Ishikawa (cell line): ENCODE results near the gene NKD1.

Experiments
- CEBPB ChIP-seq: IDR thresholded peaks from 2 replicates; pipeline ENCODE4 v1.6.1; 2012
- CREB1 ChIP-seq: IDR thresholded peaks from 2 replicates; pipeline ENCODE4 v1.6.1; 2012; ENCODE audit warnings: low read depth
- EGR1 ChIP-seq: IDR thresholded peaks from 2 replicates; pipeline ENCODE4 v1.6.1; 2012
- EP300 ChIP-seq: IDR thresholded peaks from 2 replicates; pipeline ENCODE4 v1.6.1; 2012; ENCODE audit warnings: borderline replicate concordance
- FOXM1 ChIP-seq: IDR thresholded peaks from 2 replicates; pipeline ENCODE4 v1.6.1; 2012; ENCODE audit warnings: low read depth, borderline replicate concordance
- NFIC ChIP-seq: IDR thresholded peaks from 2 replicates; pipeline ENCODE4 v1.6.1; 2012
- RAD21 ChIP-seq: IDR thresholded peaks from 2 replicates; pipeline ENCODE4 v1.6.1; 2012; ENCODE audit warnings: low read depth
- TAF1 ChIP-seq: IDR thresholded peaks from 2 replicates; pipeline ENCODE4 v1.6.1; 2012; ENCODE audit warnings: low read depth, mild to moderate bottlenecking
- TCF12 ChIP-seq: IDR thresholded peaks from 2 replicates; pipeline ENCODE4 v1.6.1; 2012; ENCODE audit warnings: low read depth
- TEAD4 ChIP-seq: IDR thresholded peaks from 2 replicates; pipeline ENCODE4 v1.6.1; 2012
- YY1 ChIP-seq: IDR thresholded peaks from 2 replicates; pipeline ENCODE4 v1.6.1; 2012; ENCODE audit warnings: low read depth
- ZBTB7A ChIP-seq: IDR thresholded peaks from 2 replicates; pipeline ENCODE4 v1.6.1; 2012; ENCODE audit warnings: low read depth
- TF ChIP-seq, protein P1 (sequence below): IDR thresholded peaks from 2 replicates; pipeline ENCODE4 v1.6.1; 2012; ENCODE audit warnings: low read depth, mild to moderate bottlenecking
- TF ChIP-seq, protein P2 (sequence below): IDR thresholded peaks from 2 replicates; pipeline ENCODE4 v1.6.1; 2012
- TF ChIP-seq, protein P3 (sequence below): IDR thresholded peaks from 2 replicates; pipeline ENCODE4 v1.6.1; 2012

Gene NKD1

GRCh38 chr16:50538411-50539052, 9.7 kb upstream of the NKD1 start:
- no peak for TF ChIP-seq CEBPB
- TF ChIP-seq, protein P1, sequence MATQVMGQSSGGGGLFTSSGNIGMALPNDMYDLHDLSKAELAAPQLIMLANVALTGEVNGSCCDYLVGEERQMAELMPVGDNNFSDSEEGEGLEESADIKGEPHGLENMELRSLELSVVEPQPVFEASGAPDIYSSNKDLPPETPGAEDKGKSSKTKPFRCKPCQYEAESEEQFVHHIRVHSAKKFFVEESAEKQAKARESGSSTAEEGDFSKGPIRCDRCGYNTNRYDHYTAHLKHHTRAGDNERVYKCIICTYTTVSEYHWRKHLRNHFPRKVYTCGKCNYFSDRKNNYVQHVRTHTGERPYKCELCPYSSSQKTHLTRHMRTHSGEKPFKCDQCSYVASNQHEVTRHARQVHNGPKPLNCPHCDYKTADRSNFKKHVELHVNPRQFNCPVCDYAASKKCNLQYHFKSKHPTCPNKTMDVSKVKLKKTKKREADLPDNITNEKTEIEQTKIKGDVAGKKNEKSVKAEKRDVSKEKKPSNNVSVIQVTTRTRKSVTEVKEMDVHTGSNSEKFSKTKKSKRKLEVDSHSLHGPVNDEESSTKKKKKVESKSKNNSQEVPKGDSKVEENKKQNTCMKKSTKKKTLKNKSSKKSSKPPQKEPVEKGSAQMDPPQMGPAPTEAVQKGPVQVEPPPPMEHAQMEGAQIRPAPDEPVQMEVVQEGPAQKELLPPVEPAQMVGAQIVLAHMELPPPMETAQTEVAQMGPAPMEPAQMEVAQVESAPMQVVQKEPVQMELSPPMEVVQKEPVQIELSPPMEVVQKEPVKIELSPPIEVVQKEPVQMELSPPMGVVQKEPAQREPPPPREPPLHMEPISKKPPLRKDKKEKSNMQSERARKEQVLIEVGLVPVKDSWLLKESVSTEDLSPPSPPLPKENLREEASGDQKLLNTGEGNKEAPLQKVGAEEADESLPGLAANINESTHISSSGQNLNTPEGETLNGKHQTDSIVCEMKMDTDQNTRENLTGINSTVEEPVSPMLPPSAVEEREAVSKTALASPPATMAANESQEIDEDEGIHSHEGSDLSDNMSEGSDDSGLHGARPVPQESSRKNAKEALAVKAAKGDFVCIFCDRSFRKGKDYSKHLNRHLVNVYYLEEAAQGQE: no peak
- TF ChIP-seq, protein P2, sequence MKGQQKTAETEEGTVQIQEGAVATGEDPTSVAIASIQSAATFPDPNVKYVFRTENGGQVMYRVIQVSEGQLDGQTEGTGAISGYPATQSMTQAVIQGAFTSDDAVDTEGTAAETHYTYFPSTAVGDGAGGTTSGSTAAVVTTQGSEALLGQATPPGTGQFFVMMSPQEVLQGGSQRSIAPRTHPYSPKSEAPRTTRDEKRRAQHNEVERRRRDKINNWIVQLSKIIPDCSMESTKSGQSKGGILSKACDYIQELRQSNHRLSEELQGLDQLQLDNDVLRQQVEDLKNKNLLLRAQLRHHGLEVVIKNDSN: no peak
- no peak for TF ChIP-seq TCF12
- no peak for TF ChIP-seq NFIC
- no peak for TF ChIP-seq ZBTB7A
- TF ChIP-seq, protein P3, sequence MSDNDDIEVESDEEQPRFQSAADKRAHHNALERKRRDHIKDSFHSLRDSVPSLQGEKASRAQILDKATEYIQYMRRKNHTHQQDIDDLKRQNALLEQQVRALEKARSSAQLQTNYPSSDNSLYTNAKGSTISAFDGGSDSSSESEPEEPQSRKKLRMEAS: no peak
- no peak for TF ChIP-seq YY1
- TF ChIP-seq EP300: no peak
- no peak for TF ChIP-seq CREB1
- no peak for TF ChIP-seq FOXM1
- TF ChIP-seq RAD21: no peak
- TF ChIP-seq TEAD4: no peak
- no peak for TF ChIP-seq TAF1
- TF ChIP-seq EGR1: no peak

- TF ChIP-seq EP300: no peak
- no peak for TF ChIP-seq TEAD4
- TF ChIP-seq YY1: no peak
- no peak for TF ChIP-seq CEBPB
- TF ChIP-seq, protein P3: no peak
- TF ChIP-seq EGR1: no peak
- no peak for TF ChIP-seq CREB1
- TF ChIP-seq NFIC: no peak
- no peak for TF ChIP-seq ZBTB7A
- no peak for TF ChIP-seq TAF1
- TF ChIP-seq, protein P2: no peak
- TF ChIP-seq, protein P1: no peak
- no peak for TF ChIP-seq FOXM1
- TF ChIP-seq TCF12: no peak
These were observed 9.0 kb upstream of the NKD1 start for GRCh38 chr16:50539053-50539695.

DNA sequence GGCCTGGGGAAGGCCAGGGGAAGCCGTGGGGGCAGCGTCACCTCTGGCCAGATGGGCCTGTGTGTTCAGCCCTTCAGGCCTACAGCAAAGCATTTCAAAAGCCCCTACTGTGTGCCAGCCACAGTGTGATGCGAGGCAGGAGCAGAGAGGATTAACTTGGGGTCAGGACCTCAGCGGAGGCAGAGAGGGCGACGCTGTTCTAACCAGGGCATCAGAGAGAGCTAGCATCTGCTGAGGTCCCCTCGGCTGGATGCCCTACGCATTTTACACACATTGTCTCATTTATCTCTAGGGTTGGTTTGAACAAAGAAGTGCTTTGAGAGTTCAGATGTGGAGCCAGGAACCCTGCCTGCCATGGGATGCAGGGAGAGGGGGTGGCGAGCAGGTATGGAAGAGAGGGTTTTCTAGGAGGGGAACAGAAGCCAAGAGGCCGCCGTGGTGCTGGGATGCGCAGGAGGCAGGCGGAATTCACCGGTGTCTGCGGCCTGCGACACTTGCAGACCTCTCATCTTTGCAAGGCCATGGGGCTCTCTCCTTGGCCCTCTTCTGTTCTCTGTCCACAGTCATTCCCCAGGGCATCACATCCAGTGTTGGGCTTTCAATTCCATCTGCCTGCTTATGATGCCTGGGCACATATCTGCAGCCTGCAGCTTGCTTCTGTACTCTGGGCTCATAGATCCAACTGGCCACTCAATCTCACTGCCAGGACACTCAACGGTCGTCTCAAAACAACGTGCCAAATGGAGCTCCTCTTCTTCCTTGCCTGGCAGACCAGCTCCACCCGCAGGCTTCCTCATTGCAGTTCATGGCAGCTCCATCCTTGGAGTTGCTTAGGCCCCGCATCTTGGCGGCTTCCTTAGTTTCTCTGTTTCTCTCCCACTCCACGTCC, 8.1 kb upstream of the NKD1 start:
- TF ChIP-seq RAD21: peak; percentile 45
- TF ChIP-seq CEBPB: no peak

DNA sequence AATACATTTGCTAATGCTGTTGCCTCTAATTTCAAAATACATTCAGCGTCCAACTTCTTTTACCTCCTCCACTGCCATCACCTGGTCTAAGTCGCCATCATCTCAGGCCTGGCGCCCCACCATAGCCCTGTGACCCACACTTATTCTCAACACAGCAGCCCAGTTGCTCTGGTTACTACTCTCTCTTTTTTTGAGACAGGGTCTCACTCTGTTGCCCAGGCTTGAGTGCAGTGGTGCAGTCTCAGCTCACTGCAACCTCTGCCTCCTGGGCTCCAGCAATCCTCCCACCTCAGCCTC, 7.5 kb upstream of the NKD1 start:
- TF ChIP-seq, protein P3: no peak
- TF ChIP-seq NFIC (no peak), CEBPB (no peak), CREB1 (no peak), EP300 (no peak), YY1 (no peak), TEAD4 (no peak), RAD21 (no peak), TAF1 (no peak), EGR1 (no peak), TCF12 (no peak)
- TF ChIP-seq, protein P1: no peak
- TF ChIP-seq, protein P2: no peak
